Skeletal muscle satellite cell (primary cell): ENCODE results near the gene LEF1.
"Not testable (repeated sequence)": the region's sequence is repeated elsewhere in the genome, so short reads cannot be mapped to it uniquely, and the experiment has no call there.

Experiments used
- H3K27me3 ChIP-seq: 2 replicates; pipeline ENCODE4 v1.7.0; 2013; ENCODE audit warnings: low read length; ENCODE audit not compliant: control insufficient read depth, insufficient read depth
- H3K36me3 ChIP-seq: 2 replicates; pipeline ENCODE4 v1.7.0; 2013; ENCODE audit warnings: mild to moderate bottlenecking, control low read depth, low read length; ENCODE audit not compliant: insufficient read depth
- H3K4me1 ChIP-seq: 2 replicates; pipeline ENCODE4 v1.7.0; 2013; ENCODE audit warnings: low read length; ENCODE audit not compliant: control insufficient read depth, insufficient read depth
- H3K4me2 ChIP-seq: 2 replicates; pipeline ENCODE4 v1.7.0; 2013; ENCODE audit warnings: mild to moderate bottlenecking, low read length
- H3K4me3 ChIP-seq: 2 replicates; pipeline ENCODE4 v1.7.0; 2013; ENCODE audit warnings: low read length
- H3K9ac ChIP-seq: 2 replicates; pipeline ENCODE4 v1.7.0; 2013; ENCODE audit warnings: mild to moderate bottlenecking, low read depth, low read length, moderate library complexity
- H3K9me3 ChIP-seq: replicated peaks from 2 replicates; pipeline ENCODE4 v1.7.0; 2013; ENCODE audit warnings: mild to moderate bottlenecking, control low read depth, low read length

The LEF1 gene

GRCh38 chr4:108052558-108053120 lies 116.1 kb downstream of the LEF1 start:
- H3K4me1 ChIP-seq = no peaks in the 10 kb centered on the region
- H3K4me3 ChIP-seq = no peak overlapping the region
- H3K9ac ChIP-seq = no peak overlapping the region
- no peaks in the 10 kb centered on the region for H3K36me3 ChIP-seq
- no peaks in the 10 kb centered on the region for H3K9me3 ChIP-seq
- H3K4me2 ChIP-seq = no peak overlapping the region
- H3K27me3 ChIP-seq = peaks cover 3% of the 10 kb centered on the region

- Histone ChIP-seq H3K9ac (no peak overlapping the region), H3K27me3 (peaks cover 3% of the 10 kb centered on the region), H3K4me2 (no peak overlapping the region), H3K4me3 (no peak overlapping the region), H3K4me1 (no peaks in the 10 kb centered on the region), H3K36me3 (no peaks in the 10 kb centered on the region), H3K9me3 (no peaks in the 10 kb centered on the region)
Measured at GRCh38 chr4:108051343-108051742, 117.4 kb downstream of the LEF1 start.

DNA sequence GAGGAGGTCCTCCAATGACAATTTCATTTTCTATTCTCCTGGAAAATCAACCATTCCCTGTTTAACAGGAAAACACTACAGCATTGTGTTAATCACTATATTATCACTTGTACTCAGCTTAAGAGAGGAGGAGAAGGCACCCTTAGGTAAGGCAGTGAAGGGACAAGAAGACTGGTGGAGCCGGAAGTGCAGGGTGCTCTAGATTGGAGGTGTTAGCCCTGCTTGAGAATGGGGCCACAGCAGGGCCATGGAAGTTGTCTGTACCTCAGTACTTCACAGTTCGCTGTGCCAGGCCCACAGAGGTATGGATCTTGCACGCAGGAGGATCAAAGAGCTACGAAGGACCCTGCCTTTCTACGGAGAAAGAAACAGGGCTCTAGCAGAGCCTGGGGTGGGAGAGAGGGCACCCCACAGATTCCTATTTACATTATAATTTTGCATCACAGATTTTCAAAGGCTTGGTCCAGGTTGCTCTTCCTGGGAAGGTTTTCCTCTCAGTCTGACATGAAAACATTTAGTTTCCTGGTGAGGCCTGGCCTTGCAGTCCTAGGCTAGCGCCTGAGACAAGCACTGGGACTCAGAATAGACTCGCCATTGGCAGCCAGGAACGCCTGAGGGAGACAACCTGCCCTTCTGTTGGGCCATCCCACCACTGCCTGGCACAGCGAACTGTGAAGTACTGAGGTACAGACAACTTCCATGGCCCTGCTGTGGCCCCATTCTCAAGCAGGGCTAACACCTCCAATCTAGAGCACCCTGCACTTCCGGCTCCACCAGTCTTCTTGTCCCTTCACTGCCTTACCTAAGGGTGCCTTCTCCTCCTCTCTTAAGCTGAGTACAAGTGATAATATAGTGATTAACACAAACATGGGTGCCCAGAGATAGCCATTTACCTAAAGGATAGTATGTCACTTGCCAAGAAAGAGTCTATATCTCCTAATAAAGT lies 118.3 kb downstream of the LEF1 start:
- H3K4me2 ChIP-seq, H3K36me3 ChIP-seq, H3K9me3 ChIP-seq, H3K9ac ChIP-seq, H3K4me3 ChIP-seq, H3K27me3 ChIP-seq, H3K4me1 ChIP-seq: not testable (repeated sequence)

DNA sequence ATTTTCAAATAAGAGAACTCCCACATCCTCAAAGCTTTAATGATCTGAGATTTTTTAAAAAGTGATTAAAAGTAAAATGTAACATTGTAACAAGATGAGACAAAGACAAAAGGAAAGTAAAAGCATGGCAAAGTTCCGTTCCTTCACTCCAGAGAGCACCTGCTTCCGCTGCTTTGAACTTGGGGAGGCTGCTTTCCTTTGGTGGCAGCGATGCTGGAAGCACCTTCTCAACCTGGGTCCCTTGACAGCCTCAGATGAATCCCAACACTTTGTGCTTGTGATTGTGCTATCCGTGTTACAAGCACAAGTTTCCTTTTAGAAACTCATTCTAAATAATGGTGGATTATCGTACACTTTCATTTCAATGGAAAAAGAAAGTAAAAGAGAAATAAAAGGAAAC lies 119.3 kb downstream of the LEF1 start:
- no peaks in the 10 kb centered on the region for H3K9me3 ChIP-seq
- H3K36me3 ChIP-seq = no peaks in the 10 kb centered on the region
- H3K27me3 ChIP-seq = peaks cover 3% of the 10 kb centered on the region
- no peak overlapping the region for H3K9ac ChIP-seq
- H3K4me3 ChIP-seq = no peak overlapping the region
- peaks cover 13% of the 10 kb centered on the region for H3K4me1 ChIP-seq
- no peak overlapping the region for H3K4me2 ChIP-seq

DNA sequence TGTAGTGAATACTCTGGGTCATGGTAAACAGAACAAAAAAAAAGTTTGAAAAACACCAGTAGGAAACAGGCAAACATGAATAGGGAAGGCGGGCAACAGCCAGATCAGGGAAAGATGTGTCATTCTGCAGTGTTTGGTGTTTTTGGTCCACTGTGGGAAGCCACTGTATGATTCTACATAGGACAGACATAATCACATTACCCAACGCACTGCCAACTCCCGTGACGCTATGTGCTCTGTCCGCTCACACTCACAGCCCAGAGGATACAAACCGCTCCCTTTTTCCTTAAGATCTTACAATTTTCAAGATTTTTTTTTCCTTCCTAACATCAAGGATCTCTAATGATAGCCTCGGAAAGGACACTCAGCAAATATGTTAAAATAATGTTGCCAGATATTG lies 119.7 kb downstream of the LEF1 start:
- Histone ChIP-seq H3K9ac (no peak overlapping the region), H3K4me1 (peaks cover 13% of the 10 kb centered on the region), H3K4me2 (no peak overlapping the region), H3K27me3 (peaks cover 1% of the 10 kb centered on the region), H3K4me3 (no peak overlapping the region), H3K36me3 (no peaks in the 10 kb centered on the region), H3K9me3 (no peaks in the 10 kb centered on the region)

DNA sequence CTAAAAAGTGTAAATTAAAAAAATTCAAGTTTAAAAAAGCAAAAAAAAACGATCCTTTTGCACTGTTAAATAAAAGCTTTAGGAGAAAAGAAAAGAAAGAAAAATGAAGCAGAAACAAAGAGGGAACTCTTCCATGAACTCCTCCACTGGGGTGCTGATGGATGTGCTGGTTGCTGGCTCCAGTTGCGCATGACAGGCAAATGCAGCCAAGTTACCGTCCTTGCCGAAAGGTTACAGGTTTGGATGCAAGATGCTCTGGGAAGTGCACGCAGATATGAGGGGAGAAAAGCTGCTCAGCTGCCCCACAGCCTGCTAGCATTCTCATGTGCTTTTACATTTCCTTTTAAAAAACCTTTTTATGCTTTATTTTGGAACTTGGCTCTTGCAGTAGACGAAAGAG lies 120.6 kb downstream of the LEF1 start:
- H3K9me3 ChIP-seq = no peaks in the 10 kb centered on the region
- H3K36me3 ChIP-seq = no peaks in the 10 kb centered on the region
- H3K4me2 ChIP-seq = no peak overlapping the region
- peaks cover 13% of the 10 kb centered on the region for H3K4me1 ChIP-seq
- H3K27me3 ChIP-seq = no peaks in the 10 kb centered on the region
- H3K4me3 ChIP-seq = no peak overlapping the region
- no peak overlapping the region for H3K9ac ChIP-seq

DNA sequence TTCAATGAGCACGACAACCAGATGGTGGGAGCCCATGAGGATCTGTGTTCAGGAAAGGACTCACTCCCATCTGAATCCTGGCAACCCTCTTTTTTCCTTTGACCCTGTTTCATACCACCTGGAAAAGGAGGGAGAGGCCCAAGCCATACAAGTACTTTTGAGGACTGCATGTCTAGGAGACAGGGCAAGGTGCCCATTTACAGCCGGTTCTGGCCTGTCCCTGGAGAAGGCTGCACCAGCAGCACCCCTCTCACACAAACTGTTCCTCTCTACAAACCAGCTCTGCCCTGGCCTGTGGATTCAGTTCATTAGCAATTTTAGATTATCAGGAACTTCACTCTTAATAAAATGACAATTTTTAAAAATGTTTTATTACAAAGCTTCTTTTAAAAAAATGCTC lies 121.5 kb downstream of the LEF1 start:
- H3K9ac ChIP-seq = no peak overlapping the region
- no peaks in the 10 kb centered on the region for H3K9me3 ChIP-seq
- no peak overlapping the region for H3K4me3 ChIP-seq
- H3K27me3 ChIP-seq = no peaks in the 10 kb centered on the region
- H3K4me1 ChIP-seq = peaks cover 13% of the 10 kb centered on the region
- no peak overlapping the region for H3K4me2 ChIP-seq
- no peaks in the 10 kb centered on the region for H3K36me3 ChIP-seq

- H3K4me3 ChIP-seq = no peak overlapping the region
- H3K9ac ChIP-seq = no peak overlapping the region
- no peak overlapping the region for H3K4me2 ChIP-seq
- H3K4me1 ChIP-seq = peaks cover 13% of the 10 kb centered on the region
- no peaks in the 10 kb centered on the region for H3K36me3 ChIP-seq
- H3K27me3 ChIP-seq = no peaks in the 10 kb centered on the region
- no peaks in the 10 kb centered on the region for H3K9me3 ChIP-seq
Measured at GRCh38 chr4:108045687-108046024, 123.1 kb downstream of the LEF1 start.

- Histone ChIP-seq H3K9me3 (no peaks in the 10 kb centered on the region), H3K36me3 (no peaks in the 10 kb centered on the region), H3K4me3 (no peak overlapping the region), H3K4me1 (peaks cover 13% of the 10 kb centered on the region), H3K4me2 (no peak overlapping the region), H3K27me3 (no peaks in the 10 kb centered on the region), H3K9ac (no peak overlapping the region)
Measured at GRCh38 chr4:108044951-108045686, 123.6 kb downstream of the LEF1 start.

DNA sequence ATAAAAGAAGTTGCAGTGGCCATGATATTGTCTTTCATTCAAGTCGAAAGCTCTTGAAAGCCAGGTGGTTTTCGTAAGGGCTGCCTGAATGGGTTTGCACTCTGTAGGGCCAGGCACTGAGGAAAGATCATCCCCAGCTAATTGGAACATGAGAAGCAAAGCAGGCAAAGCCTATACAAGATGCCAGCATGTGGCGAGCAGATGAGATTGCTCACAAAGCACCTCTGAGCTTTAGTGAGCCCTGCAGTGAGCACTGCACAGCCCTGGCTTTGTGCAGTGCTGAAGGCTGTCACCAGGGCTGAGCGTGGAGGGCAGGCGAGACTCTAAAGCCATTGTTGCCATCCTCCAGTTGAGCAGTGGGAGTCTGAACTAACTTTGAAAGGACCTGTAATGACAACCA lies 125.2 kb downstream of the LEF1 start:
- Histone ChIP-seq H3K4me2 (no peak overlapping the region), H3K36me3 (no peaks in the 10 kb centered on the region), H3K4me3 (no peak overlapping the region), H3K9ac (no peak overlapping the region), H3K4me1 (peaks cover 13% of the 10 kb centered on the region), H3K27me3 (no peaks in the 10 kb centered on the region), H3K9me3 (no peaks in the 10 kb centered on the region)

DNA sequence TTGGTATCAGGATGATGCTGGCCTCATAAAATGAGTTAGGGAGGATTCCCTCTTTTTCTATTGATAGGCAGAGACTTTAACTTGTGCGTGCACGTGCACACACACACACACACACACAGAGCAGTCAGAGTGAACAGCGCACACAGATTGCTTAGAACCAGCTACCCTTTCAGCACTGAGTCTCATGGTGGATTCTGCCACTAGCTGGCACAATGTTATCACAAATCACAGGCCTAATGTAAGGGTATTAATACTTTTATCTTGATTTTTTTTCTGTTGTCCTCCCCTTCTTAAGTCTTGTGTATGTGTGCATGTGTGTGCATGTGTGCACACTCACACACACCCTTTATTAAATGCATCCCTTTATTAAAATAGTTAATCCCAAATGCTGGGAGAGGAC lies 125.8 kb downstream of the LEF1 start:
- Histone ChIP-seq H3K4me3 (no peak overlapping the region), H3K4me1 (peaks cover 13% of the 10 kb centered on the region), H3K36me3 (no peaks in the 10 kb centered on the region), H3K4me2 (no peak overlapping the region), H3K9ac (no peak overlapping the region), H3K27me3 (no peaks in the 10 kb centered on the region), H3K9me3 (no peaks in the 10 kb centered on the region)
